Smooth muscle cell (in vitro differentiated cells): ENCODE data around the gene KCNQ1. TPM values are rescaled to one million over a fixed set of nuclear protein-coding genes. Genes with fewer than 3 reads are reported as not detected.

Source experiments
- DNase-seq: peaks from one replicate; lab custom pipeline; 2025; ENCODE audit not compliant: unreplicated experiment; lab: John Stamatoyannopoulos, UW
- H2AFZ ChIP-seq: fragments of 200-600 bp; sonication (generic); 2 replicates; pipeline ENCODE4 v1.6.0; 2016; ENCODE audit warnings: antibody characterized with exemption, low read depth, mild to moderate bottlenecking
- H3F3A ChIP-seq: fragments of 200-600 bp; sonication (generic); 2 replicates; pipeline ENCODE4 v1.6.0; 2017; ENCODE audit warnings: antibody characterized with exemption, low read depth
- H3K27ac ChIP-seq: fragments of 200-600 bp; sonication (generic); 2 replicates; pipeline ENCODE4 v1.5.1; 2016; ENCODE audit warnings: low read depth, mild to moderate bottlenecking
- H3K27me3 ChIP-seq: fragments of 200-600 bp; sonication (generic); 2 replicates; pipeline ENCODE4 v1.6.1; 2016; ENCODE audit warnings: low read depth, mild to moderate bottlenecking
- H3K36me3 ChIP-seq: fragments of 200-600 bp; sonication (generic); 2 replicates; pipeline ENCODE4 v1.5.1; 2016; ENCODE audit warnings: low read depth
- H3K4me1 ChIP-seq: fragments of 200-600 bp; sonication (generic); 2 replicates; pipeline ENCODE4 v1.5.1; 2016; ENCODE audit warnings: low read depth
- H3K4me2 ChIP-seq: fragments of 200-600 bp; sonication (generic); 2 replicates; pipeline ENCODE4 v1.6.0; 2016; ENCODE audit warnings: mild to moderate bottlenecking
- H3K4me3 ChIP-seq: fragments of 200-600 bp; sonication (generic); 2 replicates; pipeline ENCODE4 v1.5.1; 2016; ENCODE audit warnings: mild to moderate bottlenecking
- H3K79me2 ChIP-seq: fragments of 200-600 bp; sonication (generic); 2 replicates; pipeline ENCODE4 v1.6.0; 2016; ENCODE audit warnings: low read depth, mild to moderate bottlenecking
- H3K9ac ChIP-seq: fragments of 200-600 bp; sonication (generic); 2 replicates; pipeline ENCODE4 v1.6.0; 2016; ENCODE audit warnings: low read depth
- H3K9me3 ChIP-seq: fragments of 200-600 bp; sonication (generic); replicated peaks from 2 replicates; pipeline ENCODE4 v1.5.1; 2016; ENCODE audit warnings: low read depth
- H4K20me1 ChIP-seq: fragments of 200-600 bp; sonication (generic); 2 replicates; pipeline ENCODE4 v1.6.0; 2016; ENCODE audit warnings: low read depth
- CTCF ChIP-seq: fragments of 200-600 bp; sonication (generic); IDR thresholded peaks from 2 replicates; pipeline ENCODE4 v1.5.1; 2017; ENCODE audit warnings: borderline replicate concordance, mild to moderate bottlenecking, antibody characterized with exemption; ENCODE audit not compliant: insufficient read depth, poor library complexity, severe bottlenecking
- WGBS: methylation state at CpG from one replicate; pipeline ENCODE4 v1.1.7; 2016; ENCODE audit warnings: low lambda C conversion rate; 5-methylcytosine and 5-hydroxymethylcytosine counted together
- polyA plus RNA-seq: library from polyadenylated mRNA; unstranded; fragments of >200 nt; fragmentation: Nextera tagmentation; extraction: Ambion mirVana; gene quantifications from 2 replicates; pipeline ENCODE4 v1.2.1, GENCODE V29; 2016
- total RNA-seq: library from RNA; depleted of rRNA; stranded (reverse); fragments of >200 nt; gene quantifications from 2 replicates; pipeline ENCODE4 v1.2.3, GENCODE V29; 2014

The KCNQ1 gene
- total and polyA plus RNA-seq, 2 experiments from 2014 or later: 1.3 to 2.3 TPM

- Histone ChIP-seq H3F3A (no peaks in the 10 kb centered on the region), H2AFZ (no peak overlapping the region), H3K9ac (no peak overlapping the region), H3K4me1 (no peaks in the 10 kb centered on the region), H3K79me2 (no peaks in the 10 kb centered on the region), H3K27ac (no peak overlapping the region), H3K4me2 (no peak overlapping the region), H3K27me3 (no peaks in the 10 kb centered on the region), H3K4me3 (no peak overlapping the region), H3K9me3 (no peaks in the 10 kb centered on the region), H3K36me3 (no peaks in the 10 kb centered on the region), H4K20me1 (no peaks in the 10 kb centered on the region)
- no peak for TF ChIP-seq CTCF
- DNase-seq: no peak
- WGBS: 84% methylated on average over 10 of the region's 10 CpGs
Measured at GRCh38 chr11:2580061-2580421, 135.2 kb downstream of the KCNQ1 start.

GRCh38 chr11:2580571-2581001 is 135.8 kb downstream of the KCNQ1 start:
- H3K36me3 ChIP-seq: no peaks in the 10 kb centered on the region
- H3K4me3 ChIP-seq: no peak overlapping the region
- H4K20me1 ChIP-seq: no peaks in the 10 kb centered on the region
- WGBS: 91% methylated on average over 13 of the region's 13 CpGs
- H3K4me2 ChIP-seq: no peak overlapping the region
- no peaks in the 10 kb centered on the region for H3K27me3 ChIP-seq
- no peak overlapping the region for H2AFZ ChIP-seq
- no peaks in the 10 kb centered on the region for H3K79me2 ChIP-seq
- H3K4me1 ChIP-seq: no peaks in the 10 kb centered on the region
- H3F3A ChIP-seq: no peaks in the 10 kb centered on the region
- DNase-seq: no peak
- no peak for TF ChIP-seq CTCF
- H3K9me3 ChIP-seq: no peaks in the 10 kb centered on the region
- H3K27ac ChIP-seq: no peak overlapping the region
- no peak overlapping the region for H3K9ac ChIP-seq

- WGBS: 96% methylated on average over 22 of the region's 22 CpGs
- H3K36me3 ChIP-seq: no peaks in the 10 kb centered on the region
- no peaks in the 10 kb centered on the region for H3K9me3 ChIP-seq
- no peak for DNase-seq
- no peaks in the 10 kb centered on the region for H3K4me1 ChIP-seq
- H3K9ac ChIP-seq: no peak overlapping the region
- H3K27ac ChIP-seq: no peak overlapping the region
- H3K4me2 ChIP-seq: no peak overlapping the region
- no peaks in the 10 kb centered on the region for H4K20me1 ChIP-seq
- no peaks in the 10 kb centered on the region for H3K27me3 ChIP-seq
- TF ChIP-seq CTCF: no peak
- no peaks in the 10 kb centered on the region for H3F3A ChIP-seq
- H2AFZ ChIP-seq: no peak overlapping the region
- H3K4me3 ChIP-seq: no peak overlapping the region
- no peaks in the 10 kb centered on the region for H3K79me2 ChIP-seq
Measured at GRCh38 chr11:2581151-2581930, 136.5 kb downstream of the KCNQ1 start.

GRCh38 chr11:2581931-2582350 is 137.1 kb downstream of the KCNQ1 start:
- WGBS: 92% methylated on average over 21 of the region's 23 CpGs
- no peak overlapping the region for H3K9ac ChIP-seq
- no peaks in the 10 kb centered on the region for H3F3A ChIP-seq
- H3K4me2 ChIP-seq: no peak overlapping the region
- H3K9me3 ChIP-seq: no peaks in the 10 kb centered on the region
- H3K4me1 ChIP-seq: no peaks in the 10 kb centered on the region
- DNase-seq: no peak
- H3K27me3 ChIP-seq: no peaks in the 10 kb centered on the region
- H2AFZ ChIP-seq: no peak overlapping the region
- H3K36me3 ChIP-seq: no peaks in the 10 kb centered on the region
- no peak for TF ChIP-seq CTCF
- no peak overlapping the region for H3K4me3 ChIP-seq
- no peaks in the 10 kb centered on the region for H3K79me2 ChIP-seq
- H3K27ac ChIP-seq: no peak overlapping the region
- no peaks in the 10 kb centered on the region for H4K20me1 ChIP-seq
